Ectodermal cell (in vitro differentiated cells): ENCODE measurements around the gene SIPA1.
"Not testable (repeated sequence)": the region's sequence is repeated elsewhere in the genome, so short reads cannot be mapped to it uniquely, and the experiment has no call there.

Experiments
- H3K27ac ChIP-seq: 2 replicates; pipeline ENCODE4 v1.7.0; 2013; ENCODE audit warnings: mild to moderate bottlenecking, low read depth, low read length; ENCODE audit not compliant: insufficient read depth, poor library complexity, severe bottlenecking
- H3K27me3 ChIP-seq: 2 replicates; pipeline ENCODE4 v1.7.0; 2013; ENCODE audit warnings: mild to moderate bottlenecking, low read length; ENCODE audit not compliant: insufficient read depth, control insufficient read depth, poor library complexity, severe bottlenecking
- H3K36me3 ChIP-seq: one replicate; pipeline ENCODE4 v1.7.0; 2013; ENCODE audit warnings: low read length; ENCODE audit not compliant: control insufficient read depth, insufficient read depth
- H3K4me1 ChIP-seq: one replicate; pipeline ENCODE4 v1.7.0; 2013; ENCODE audit warnings: low read length; ENCODE audit not compliant: control insufficient read depth, insufficient read depth
- H3K4me3 ChIP-seq: 2 replicates; pipeline ENCODE4 v1.7.0; 2013; ENCODE audit warnings: low read depth, low read length, control low read depth; ENCODE audit not compliant: insufficient read depth
- H3K9me3 ChIP-seq: 2 replicates; pipeline ENCODE4 v1.7.0; 2013; ENCODE audit warnings: mild to moderate bottlenecking, low read length, moderate library complexity; ENCODE audit not compliant: control insufficient read depth
- WGBS, 2 experiments: methylation state at CpG; one replicate each; pipeline ENCODE4 v1.1.7; 2013; ENCODE audit warnings: missing lambda C conversion rate in 2 of 2; 5-methylcytosine and 5-hydroxymethylcytosine counted together

SIPA1 gene

DNA sequence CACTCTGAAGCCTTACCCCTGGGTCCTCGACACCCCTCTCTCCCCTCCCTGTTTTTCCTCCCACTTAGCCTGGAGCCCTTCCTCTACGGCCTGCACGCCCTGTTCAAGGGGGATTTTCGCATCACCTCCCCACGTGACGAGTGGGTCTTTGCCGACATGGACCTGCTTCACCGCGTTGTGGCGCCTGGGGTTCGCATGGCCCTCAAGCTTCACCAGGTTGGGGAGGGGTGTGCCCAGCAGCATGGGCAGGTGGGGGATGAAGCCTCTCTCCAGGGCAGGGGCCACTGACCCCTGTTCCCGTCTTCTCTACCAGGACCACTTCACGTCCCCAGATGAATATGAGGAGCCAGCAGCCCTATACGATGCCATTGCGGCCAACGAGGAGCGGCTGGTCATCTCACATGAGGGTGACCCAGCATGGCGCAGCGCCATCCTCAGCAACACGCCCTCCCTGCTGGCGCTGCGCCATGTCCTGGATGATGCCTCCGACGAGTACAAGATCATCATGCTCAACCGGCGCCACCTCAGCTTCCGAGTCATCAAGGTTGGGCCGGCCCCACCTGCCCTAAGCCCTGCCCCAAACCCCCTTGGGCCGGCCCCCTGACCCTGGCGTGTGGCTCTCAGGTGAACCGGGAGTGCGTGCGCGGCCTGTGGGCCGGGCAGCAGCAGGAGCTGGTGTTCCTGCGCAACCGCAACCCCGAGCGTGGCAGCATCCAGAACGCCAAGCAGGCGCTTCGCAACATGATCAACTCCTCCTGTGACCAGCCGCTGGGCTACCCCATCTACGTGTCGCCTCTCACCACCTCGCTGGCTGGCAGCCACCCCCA, 2.8 kb upstream of the SIPA1 start:
- no peak overlapping the region for H3K27ac ChIP-seq
- H3K4me3 ChIP-seq, result no peak overlapping the region
- no peaks in the 10 kb centered on the region for H3K9me3 ChIP-seq
- H3K27me3 ChIP-seq, result no peaks in the 10 kb centered on the region
- peaks cover 16% of the 10 kb centered on the region for H3K4me1 ChIP-seq
- WGBS, 2 experiments, result 96 to 97% methylated on average over 46 of the region's 46 CpGs
- H3K36me3 ChIP-seq, result peaks cover 22% of the 10 kb centered on the region

DNA sequence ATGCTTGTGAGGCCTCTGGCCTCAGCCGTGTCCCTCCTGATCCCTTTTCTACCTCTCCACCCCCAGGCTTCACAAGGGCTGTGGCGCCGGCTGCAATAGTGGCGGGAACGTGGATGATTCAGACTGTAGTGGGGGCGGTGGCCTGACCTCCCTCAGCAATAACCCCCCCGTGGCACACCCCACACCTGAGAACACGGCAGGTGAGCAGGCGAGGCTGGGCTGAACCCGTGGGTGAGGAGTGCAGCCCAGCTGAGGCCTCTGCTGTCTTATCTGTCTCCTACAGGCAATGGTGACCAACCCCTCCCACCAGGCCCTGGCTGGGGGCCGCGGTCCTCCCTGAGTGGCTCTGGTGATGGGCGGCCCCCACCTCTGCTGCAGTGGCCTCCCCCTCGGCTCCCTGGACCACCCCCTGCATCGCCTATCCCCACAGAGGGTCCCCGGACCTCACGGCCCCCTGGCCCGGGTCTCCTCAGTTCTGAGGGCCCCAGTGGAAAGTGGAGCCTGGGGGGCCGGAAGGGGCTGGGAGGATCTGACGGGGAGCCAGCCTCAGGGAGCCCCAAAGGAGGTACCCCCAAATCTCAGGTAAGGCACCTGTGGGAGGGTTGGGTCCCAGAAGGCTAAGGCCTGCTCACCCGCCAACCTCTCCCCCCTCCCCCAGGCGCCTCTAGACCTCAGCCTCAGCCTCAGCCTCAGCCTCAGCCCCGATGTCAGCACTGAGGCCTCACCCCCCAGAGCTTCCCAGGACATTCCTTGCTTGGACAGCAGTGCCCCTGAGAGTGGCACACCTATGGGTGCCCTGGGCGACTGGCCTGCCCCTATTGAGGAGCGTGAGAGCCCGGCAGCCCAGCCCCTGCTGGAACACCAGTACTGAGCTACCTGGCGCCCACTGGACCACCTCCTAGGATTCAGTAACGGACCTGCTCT, 1.5 kb upstream of the SIPA1 start:
- Histone ChIP-seq H3K4me1 (peaks cover 16% of the 10 kb centered on the region), H3K27ac (no peak overlapping the region), H3K9me3 (no peaks in the 10 kb centered on the region), H3K4me3 (no peak overlapping the region), H3K27me3 (no peaks in the 10 kb centered on the region), H3K36me3 (peaks cover 17% of the 10 kb centered on the region)
- WGBS, 2 experiments, result 95% methylated on average over 28 of the region's 28 CpGs

DNA sequence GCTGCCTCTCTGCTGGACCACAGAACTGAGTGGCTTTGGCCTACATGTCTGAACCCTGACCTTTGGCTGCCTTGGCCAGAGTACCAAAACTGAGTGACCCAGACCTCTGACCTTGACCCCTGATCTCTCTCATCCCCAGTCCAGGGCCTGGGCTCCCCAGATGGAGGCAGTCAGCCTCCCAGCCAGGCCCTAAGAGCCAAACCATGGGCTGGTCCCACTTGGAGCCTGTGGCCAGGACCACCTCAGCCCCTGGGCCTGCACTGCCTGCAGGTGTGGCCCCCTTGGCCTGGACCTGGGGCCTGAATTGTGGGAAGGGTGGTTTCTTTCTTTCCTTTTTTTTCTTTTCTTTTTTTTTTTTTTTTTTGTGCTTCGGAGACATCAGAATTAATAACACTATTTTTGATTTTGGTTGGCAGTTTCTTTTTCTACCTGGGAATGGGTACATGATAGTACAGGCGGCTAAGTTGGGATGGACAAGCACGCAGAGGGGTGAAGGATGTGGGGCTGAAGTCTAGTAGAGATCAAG, 806 bp upstream of the SIPA1 start:
- no peak overlapping the region for H3K27ac ChIP-seq
- no peaks in the 10 kb centered on the region for H3K27me3 ChIP-seq
- 89 to 95% methylated on average over 2 to 3 of the region's 3 CpGs for WGBS, 2 experiments
- H3K4me1 ChIP-seq, result peaks cover 16% of the 10 kb centered on the region
- no peaks in the 10 kb centered on the region for H3K9me3 ChIP-seq
- H3K36me3 ChIP-seq, result peaks cover 17% of the 10 kb centered on the region
- no peak overlapping the region for H3K4me3 ChIP-seq

DNA sequence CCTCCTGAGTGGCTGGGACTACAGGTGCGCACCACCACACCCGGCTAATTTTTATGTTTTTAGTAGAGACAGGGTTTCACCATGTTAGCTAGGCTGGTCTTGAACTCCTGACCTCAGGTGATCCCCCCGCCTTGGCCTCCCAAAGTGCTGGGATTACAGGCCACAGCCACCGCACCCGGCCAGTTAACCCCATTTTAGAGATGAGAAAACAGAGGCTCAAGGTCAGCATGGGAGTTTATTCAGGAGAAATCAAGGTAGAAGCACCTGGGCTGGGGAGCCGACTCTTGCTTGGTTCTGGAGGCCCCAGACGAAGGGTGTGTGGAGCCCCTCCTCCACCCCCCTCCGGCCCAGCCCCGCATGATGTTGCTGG, 1.3 kb downstream of the SIPA1 start:
- Histone ChIP-seq H3K36me3 (peaks cover 12% of the 10 kb centered on the region), H3K4me1 (peaks cover 16% of the 10 kb centered on the region)
- H3K27me3 ChIP-seq, H3K27ac ChIP-seq, H3K4me3 ChIP-seq, H3K9me3 ChIP-seq: not testable (repeated sequence)
- 93 to 96% methylated on average over 9 of the region's 9 CpGs for WGBS, 2 experiments

- Histone ChIP-seq H3K4me1 (peaks cover 16% of the 10 kb centered on the region), H3K4me3 (no peak overlapping the region), H3K27ac (no peak overlapping the region), H3K36me3 (peaks cover 12% of the 10 kb centered on the region), H3K27me3 (no peaks in the 10 kb centered on the region), H3K9me3 (no peaks in the 10 kb centered on the region)
- 93 to 96% methylated on average over 8 of the region's 8 CpGs for WGBS, 2 experiments
These were observed 2.0 kb downstream of the SIPA1 start for GRCh38 chr11:65639623-65640482.

DNA sequence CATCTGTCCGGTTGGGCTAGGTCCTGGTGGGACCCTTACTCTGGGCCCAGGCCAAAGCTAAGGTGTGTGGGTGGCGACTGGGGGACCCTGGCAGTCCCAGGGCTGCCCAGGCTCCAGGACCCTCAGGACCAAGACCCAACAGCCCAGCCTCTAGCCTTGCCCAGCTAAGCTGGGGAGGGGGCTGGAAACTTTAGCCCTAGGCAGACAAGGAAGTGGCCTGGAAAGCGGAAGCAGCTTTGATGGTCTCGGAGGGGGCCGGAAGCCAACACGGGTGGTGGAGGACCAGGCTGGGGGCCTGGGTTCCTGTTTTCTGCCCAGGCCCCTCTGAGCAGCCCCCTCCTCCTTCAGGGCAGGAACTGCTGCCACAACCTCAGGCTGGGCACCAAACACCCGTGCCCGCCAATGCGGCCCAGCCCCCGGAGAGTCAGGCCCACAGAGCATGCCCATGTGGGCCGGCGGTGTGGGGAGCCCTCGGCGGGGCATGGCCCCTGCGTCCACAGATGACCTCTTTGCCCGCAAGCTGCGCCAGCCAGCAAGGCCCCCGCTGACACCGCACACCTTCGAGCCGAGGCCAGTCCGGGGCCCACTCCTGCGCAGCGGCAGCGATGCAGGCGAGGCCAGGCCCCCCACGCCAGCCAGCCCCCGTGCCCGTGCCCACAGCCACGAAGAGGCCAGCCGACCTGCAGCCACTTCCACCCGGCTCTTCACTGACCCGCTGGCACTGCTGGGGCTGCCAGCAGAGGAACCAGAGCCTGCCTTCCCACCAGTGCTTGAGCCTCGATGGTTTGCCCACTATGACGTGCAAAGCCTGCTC, 2.8 kb downstream of the SIPA1 start:
- Histone ChIP-seq H3K4me3 (no peak overlapping the region), H3K4me1 (peaks cover 16% of the 10 kb centered on the region), H3K27me3 (no peaks in the 10 kb centered on the region), H3K36me3 (peaks cover 6% of the 10 kb centered on the region), H3K27ac (no peak overlapping the region), H3K9me3 (no peaks in the 10 kb centered on the region)
- WGBS, 2 experiments, result 95 to 97% methylated on average over 35 of the region's 35 CpGs

- Histone ChIP-seq H3K4me1 (peaks cover 16% of the 10 kb centered on the region), H3K9me3 (no peaks in the 10 kb centered on the region), H3K4me3 (no peak overlapping the region), H3K27me3 (no peaks in the 10 kb centered on the region), H3K27ac (no peak overlapping the region), H3K36me3 (peaks cover 3% of the 10 kb centered on the region)
- WGBS, 2 experiments, result 94 to 95% methylated on average over 16 of the region's 16 CpGs
These were observed 3.6 kb downstream of the SIPA1 start for GRCh38 chr11:65641297-65642013.

GRCh38 chr11:65642014-65642671, 4.2 kb downstream of the SIPA1 start:
- Histone ChIP-seq H3K27ac (no peak overlapping the region), H3K27me3 (no peaks in the 10 kb centered on the region), H3K4me3 (no peak overlapping the region), H3K4me1 (peaks cover 12% of the 10 kb centered on the region), H3K9me3 (no peaks in the 10 kb centered on the region), H3K36me3 (no peaks in the 10 kb centered on the region)
- WGBS, 2 experiments, result 90 to 91% methylated on average over 49 of the region's 49 CpGs
